Hindlimb muscle (tissue), 1 donor: ENCODE measurements around the gene KANK2. TPM values are rescaled to one million over a fixed set of nuclear protein-coding genes. Genes with fewer than 3 reads are reported as not detected.
"Not testable (repeated sequence)": the region's sequence is repeated elsewhere in the genome, so short reads cannot be mapped to it uniquely, and the experiment has no call there.

Experiments used
- DNase-seq: peaks from one replicate; pipeline ENCODE4 v3.0.0-alpha.2; 2013
- polyA plus RNA-seq: library from polyadenylated mRNA; unstranded; fragments of 120-200 nt; gene quantifications from one replicate; pipeline ENCODE4 v1.2.1, GENCODE V29; 2013; ENCODE audit not compliant: insufficient read length

Gene KANK2
- polyA plus RNA-seq, 1 donor, result 116 TPM

- no peak for DNase-seq
These were observed 24.8 kb downstream of the KANK2 start for GRCh38 chr19:11172576-11172975.

- DNase-seq, result no peak
These were observed 26.2 kb downstream of the KANK2 start for GRCh38 chr19:11171144-11171543.

- DNase-seq, result no peak
These were observed 27.3 kb downstream of the KANK2 start for GRCh38 chr19:11169896-11170678.

GRCh38 chr19:11168568-11168967 lies 28.8 kb downstream of the KANK2 start:
- no peak for DNase-seq

GRCh38 chr19:11166281-11167142 lies 30.8 kb downstream of the KANK2 start:
- DNase-seq, result no peak

GRCh38 chr19:11165486-11166030 lies 31.8 kb downstream of the KANK2 start:
- DNase-seq, result no peak

DNA sequence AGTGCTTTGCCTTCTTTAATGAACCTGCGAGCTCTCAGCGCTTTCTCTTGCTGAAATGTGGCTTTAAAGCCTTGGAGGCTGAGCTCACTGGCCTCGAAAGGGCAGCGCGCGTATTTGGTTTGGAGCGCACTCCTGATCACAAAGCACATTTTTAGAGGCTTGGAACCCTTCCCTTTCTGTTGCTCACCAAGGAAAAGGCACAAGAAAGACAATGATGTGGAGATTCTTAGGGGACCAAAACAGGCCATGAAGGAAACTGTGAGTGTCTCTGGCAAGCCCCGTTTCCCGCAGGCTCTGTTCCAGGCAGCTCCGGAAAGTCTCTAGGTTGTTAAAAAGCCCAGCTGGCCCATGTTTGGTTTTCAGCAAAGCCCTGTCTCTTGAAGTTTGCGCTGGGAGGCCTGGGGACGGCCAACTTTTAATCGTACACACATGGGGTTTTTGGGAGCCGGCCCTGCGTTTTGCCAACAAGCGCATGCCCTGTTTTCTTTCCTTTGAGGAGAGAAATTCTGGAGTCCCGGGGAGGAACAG lies 32.4 kb downstream of the KANK2 start:
- peak; percentile 88 for DNase-seq

DNA sequence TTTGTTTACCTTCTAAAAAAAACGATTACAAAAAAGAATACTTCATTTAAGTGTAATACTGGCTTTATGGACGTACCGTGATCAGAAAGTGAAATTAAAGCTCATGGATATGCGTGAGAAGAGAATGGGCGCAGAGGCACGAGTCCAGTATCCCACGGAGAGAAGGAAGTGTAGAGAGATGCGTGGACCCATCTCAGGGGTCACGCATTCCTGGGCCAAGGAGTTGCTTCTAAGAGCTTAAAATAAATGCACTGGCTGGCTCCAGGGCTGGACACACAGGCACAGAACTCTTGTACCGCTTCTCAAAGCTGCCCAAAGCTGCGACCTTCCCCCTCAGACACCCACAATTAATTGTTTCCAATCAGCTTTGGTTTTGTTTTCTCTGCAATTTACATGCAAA lies 33.0 kb downstream of the KANK2 start:
- DNase-seq, result no peak

DNA sequence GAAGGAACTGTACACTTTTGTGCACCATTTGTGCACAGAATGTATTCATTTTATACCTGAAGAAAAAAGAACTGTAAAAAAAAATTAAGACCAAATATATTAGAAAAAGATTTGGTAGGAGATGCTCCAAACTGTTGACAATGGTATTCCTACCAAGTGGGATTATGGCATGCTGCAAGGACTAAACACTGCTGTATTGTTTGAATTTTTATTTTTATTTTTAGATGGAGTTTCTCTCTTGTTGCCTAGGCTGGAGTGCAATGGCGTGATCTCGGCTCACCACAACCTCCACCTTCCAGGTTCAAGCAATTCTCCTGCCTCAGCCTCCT lies 36.9 kb downstream of the KANK2 start:
- not testable (repeated sequence) for DNase-seq

DNA sequence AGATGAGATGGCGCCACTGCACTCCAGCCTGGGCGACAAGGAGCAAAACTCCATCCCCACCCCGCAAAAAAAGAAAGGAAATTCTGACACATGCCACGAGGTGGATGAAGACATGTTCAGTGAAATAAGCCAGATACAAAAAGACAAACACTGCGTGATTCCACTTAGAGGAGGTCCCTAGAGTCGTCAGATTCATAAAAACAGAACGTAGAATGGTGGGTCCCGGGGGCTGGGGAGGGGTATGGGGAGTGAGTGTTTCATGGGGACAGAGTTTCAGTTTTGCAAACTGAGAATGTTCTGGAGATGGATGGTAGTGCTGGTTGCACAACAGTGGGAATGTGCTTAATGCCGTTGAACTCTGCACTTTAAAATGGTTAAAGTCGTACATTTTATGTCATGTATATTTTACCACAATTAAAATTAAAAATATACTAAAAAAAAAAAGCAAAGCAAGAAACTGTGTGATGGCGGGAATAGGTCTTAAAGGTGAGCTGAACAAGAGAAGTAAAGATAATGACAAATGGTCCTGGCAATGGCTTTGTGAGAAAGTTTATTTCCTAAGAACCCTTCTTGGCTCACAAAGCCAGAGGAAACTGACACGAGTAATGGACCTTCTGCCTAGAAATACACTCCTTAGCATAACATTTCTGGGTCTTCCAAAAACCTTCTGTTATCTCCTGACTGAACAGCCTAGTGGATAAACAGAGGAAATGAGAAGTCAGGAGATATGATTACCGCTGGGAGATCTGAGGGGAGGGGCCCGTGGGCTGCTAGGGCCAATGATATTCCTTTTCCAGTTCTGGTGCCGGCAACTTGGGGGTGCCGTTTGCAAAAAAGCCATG lies 37.5 kb downstream of the KANK2 start:
- DNase-seq, result no peak

- DNase-seq, result peak; percentile 97
These were observed 41.8 kb downstream of the KANK2 start, which contains the start of gene SPC24 for GRCh38 chr19:11155373-11156120. Gene SPC24, minus strand, starts transcription at chr19:11155782. Its CDS starts 6 bp downstream, at chr19:11155776.

GRCh38 chr19:11154683-11155047 lies 42.7 kb downstream of the KANK2 start:
- DNase-seq, result no peak

DNA sequence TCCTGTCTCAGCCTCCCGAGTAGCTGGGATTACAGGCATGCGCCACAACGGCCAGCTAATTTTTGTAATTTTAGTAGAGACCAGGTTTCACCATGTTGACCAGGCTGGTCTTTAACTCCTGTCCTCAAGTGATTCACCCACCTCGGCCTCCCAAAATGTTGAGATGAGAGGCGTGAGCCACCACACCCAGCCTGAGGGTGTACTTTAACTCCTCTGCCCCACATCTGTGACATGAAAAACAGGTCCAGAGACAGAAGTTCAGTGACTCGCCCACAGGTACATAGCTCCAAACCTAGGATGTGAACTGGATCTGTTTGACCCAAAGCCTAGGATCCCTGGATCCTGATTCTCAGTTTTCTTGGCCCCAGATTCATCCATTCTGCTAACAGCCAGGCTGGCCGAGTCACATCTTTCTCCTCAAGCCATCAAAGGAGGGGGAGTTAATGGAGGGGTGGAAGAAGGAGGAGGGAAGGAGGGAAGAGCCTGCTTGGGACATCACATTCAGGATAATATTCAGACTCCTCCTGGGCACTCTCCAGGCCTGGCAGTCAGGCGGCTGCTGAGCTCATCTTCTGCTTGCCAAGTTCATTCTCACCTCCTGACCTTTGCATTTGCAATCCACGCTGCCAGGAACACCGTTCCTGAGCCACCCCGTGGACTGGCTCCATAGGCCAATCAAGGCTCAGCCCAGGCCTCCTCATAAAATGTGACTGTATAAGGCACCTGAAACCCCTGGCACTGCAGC lies 44.9 kb downstream of the KANK2 start:
- peak; percentile 63 for DNase-seq

GRCh38 chr19:11151181-11151580 lies 46.2 kb downstream of the KANK2 start:
- peak; percentile 75 for DNase-seq

- no peak for DNase-seq
These were observed 49.3 kb downstream of the KANK2 start for GRCh38 chr19:11148001-11148400.

- no peak for DNase-seq
These were observed 51.8 kb downstream of the KANK2 start for GRCh38 chr19:11145536-11145924.

DNA sequence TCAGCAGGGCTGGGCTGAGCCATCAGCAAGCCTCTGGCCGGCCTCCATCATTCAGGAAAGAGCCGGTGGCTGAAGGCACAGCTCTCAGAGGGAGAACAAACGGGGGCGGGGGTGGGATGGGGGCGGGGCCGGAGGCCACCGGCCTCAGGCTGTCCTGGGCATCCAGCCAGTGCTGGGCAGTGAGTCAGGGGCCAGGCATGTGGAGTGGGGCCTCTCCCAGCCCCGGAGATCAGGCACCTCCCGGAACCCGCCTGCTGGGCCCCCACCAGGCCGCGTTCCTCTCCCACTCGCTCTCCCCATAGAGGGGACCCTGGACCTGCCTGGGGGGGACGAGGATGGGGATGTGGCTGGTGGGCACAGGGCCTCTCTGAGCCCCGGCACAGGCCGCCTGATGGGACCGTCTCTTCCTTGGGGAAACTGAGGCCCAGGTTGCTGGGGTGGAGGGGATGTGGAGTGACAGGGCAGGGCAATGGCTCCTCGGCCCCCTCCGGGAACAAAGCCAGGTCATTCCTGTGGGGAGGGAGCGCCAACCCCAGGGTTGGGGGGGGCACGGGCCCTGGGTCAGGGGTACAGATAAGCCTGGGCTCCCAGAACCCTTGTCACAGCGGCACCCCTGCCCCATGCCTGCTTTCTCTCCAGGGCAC lies 54.7 kb downstream of the KANK2 start:
- peak; percentile 84 for DNase-seq

DNA sequence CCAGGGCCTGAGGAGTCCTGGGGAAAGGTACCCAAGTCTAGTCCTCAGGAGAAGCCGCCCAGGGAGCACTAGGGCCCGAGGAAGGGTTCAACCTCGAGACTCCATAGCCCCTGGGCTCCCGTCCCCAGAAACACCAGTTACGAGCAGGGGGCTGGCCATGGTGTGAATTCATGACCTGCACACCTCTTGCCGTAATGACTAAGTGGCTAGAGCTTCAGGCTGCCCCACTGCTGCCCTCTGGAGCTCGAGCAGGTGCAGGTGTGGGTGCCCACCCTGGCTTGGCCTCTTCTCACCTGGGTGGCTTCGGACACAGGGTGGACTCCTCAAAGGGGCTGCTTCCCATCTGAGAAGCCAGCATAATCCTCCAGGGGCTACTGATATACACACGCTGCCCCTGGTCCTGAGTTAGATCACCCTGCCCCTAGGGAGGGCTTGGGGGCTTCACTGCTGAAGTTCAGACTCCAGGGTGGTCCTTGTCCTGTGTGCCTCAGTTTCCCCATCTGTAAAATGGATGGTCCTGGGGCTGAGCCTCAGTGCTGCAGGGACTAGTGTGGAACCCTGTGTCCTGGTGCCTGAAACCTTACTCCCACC lies 55.3 kb downstream of the KANK2 start:
- DNase-seq, result no peak

- no peak for DNase-seq
These were observed 56.4 kb downstream of the KANK2 start for GRCh38 chr19:11140896-11141295.

DNA sequence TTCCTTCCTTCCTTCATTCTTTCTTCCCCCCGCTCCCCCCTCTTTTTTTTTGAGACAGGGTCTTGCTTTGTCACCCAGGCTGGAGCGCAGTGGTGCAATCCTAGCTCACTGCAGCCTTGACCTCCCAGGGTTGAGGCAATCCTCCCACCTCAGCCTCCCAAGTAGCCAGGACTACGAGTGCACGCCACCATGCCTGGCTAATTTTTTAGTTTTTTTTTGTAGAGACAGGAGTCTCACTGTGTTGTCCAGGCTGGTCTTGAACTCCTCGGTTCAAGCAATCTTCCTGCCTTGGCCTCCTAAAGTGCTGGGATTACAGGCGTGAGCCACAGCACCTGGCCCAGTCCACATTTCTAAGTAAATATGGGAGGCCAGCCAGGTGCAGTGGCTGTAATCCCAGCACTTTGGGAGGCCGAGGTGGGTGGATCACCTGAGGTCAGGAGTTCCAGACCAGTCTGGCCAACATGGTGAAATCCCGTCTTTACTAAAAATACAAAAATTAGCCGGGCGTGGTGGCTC lies 57.3 kb downstream of the KANK2 start:
- not testable (repeated sequence) for DNase-seq
